ENCODE results near the gene HSDL1. TPM values are rescaled to one million over a fixed set of nuclear protein-coding genes. Genes with fewer than 3 reads are reported as not detected.

HSDL1 gene
- total and polyA plus RNA-seq, 2 of the 8 experiments (the other 6 are each of a cell fraction or from before 2014, with no cell fraction given) = 25.0 to 55.7 TPM

GRCh38 chr16:84186685-84187437 lies 41.9 kb upstream of the HSDL1 start, which contains the start of gene TAF1C (continued):
- TF ChIP-seq MAX (IDR thresholded peaks at IDR 0.05) (peak; percentile 73), SIX5 (IDR thresholded peaks at IDR 0.05; ENCODE audit: low read depth, low read length) (no peak), HDAC2 (IDR thresholded peaks at IDR 0.05; ENCODE audit: borderline replicate concordance in 1 of 2, low read depth in 2 of 2, low read length in 2 of 2) (0 out of 4 replicates have a peak, but pooled peaks have one; percentile 63 to 66), TEAD4 (IDR thresholded peaks at IDR 0.05; ENCODE audit: low read depth, low read length) (no peak), KDM4A (IDR thresholded peaks at IDR 0.05; ENCODE audit: low read depth, low read length, severe bottlenecking) (peak; percentile 90), EGR1 (IDR thresholded peaks at IDR 0.05; ENCODE audit: borderline replicate concordance, low read depth, low read length) (peak; percentile 87; the same call in 1 of the 2 replicates), PHF8 (conservative IDR thresholded peaks at IDR 0.05; ENCODE audit: low read depth, low read length) (peak; percentile 94), BRCA1 (IDR thresholded peaks at IDR 0.05; ENCODE audit: low read depth, low read length) (no peak), SIN3A (conservative IDR thresholded peaks at IDR 0.05 in 1 of 2, IDR thresholded peaks at IDR 0.05 in 1 of 2; ENCODE audit: low read depth in 1 of 2, low read length in 2 of 2) (peak in 1 of 2 experiments; percentile 85; a peak in 2 of 4 replicates), GABPA (IDR thresholded peaks at IDR 0.05; ENCODE audit: borderline replicate concordance, insufficient read depth, low read length) (peak; percentile 98), FOSL1 (IDR thresholded peaks at IDR 0.05; ENCODE audit: insufficient read depth, low read depth, low read length) (no peak), CBX5 (IDR thresholded peaks at IDR 0.05; ENCODE audit: low read depth, low read length) (no peak), POLR2AphosphoS5 (IDR thresholded peaks at IDR 0.05; ENCODE audit: low read depth, low read length) (0 out of 2 replicates have a peak, but pooled peaks have one; percentile 39), SP2 (IDR thresholded peaks at IDR 0.05; ENCODE audit: low read length) (peak; percentile 25; the same call in 1 of the 2 replicates), SP4 (IDR thresholded peaks at IDR 0.05; ENCODE audit: low read length) (no peak), ZNF274 (IDR thresholded peaks at IDR 0.05; ENCODE audit: borderline replicate concordance, extremely low read depth, low read length) (no peak), CBX8 (IDR thresholded peaks at IDR 0.05; ENCODE audit: borderline replicate concordance, low read depth, low read length) (no peak), KDM5A (IDR thresholded peaks at IDR 0.05; ENCODE audit: low read length) (no peak)
- TF ChIP-seq, protein P1, sequence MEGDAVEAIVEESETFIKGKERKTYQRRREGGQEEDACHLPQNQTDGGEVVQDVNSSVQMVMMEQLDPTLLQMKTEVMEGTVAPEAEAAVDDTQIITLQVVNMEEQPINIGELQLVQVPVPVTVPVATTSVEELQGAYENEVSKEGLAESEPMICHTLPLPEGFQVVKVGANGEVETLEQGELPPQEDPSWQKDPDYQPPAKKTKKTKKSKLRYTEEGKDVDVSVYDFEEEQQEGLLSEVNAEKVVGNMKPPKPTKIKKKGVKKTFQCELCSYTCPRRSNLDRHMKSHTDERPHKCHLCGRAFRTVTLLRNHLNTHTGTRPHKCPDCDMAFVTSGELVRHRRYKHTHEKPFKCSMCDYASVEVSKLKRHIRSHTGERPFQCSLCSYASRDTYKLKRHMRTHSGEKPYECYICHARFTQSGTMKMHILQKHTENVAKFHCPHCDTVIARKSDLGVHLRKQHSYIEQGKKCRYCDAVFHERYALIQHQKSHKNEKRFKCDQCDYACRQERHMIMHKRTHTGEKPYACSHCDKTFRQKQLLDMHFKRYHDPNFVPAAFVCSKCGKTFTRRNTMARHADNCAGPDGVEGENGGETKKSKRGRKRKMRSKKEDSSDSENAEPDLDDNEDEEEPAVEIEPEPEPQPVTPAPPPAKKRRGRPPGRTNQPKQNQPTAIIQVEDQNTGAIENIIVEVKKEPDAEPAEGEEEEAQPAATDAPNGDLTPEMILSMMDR (IDR thresholded peaks at IDR 0.05; ENCODE audit: control extremely low read depth in 1 of 3, insufficient read depth in 1 of 3, low read depth in 1 of 3, low read length in 3 of 3) = peak; percentile 84 to 94 (median 89)
- TF ChIP-seq, protein P2, sequence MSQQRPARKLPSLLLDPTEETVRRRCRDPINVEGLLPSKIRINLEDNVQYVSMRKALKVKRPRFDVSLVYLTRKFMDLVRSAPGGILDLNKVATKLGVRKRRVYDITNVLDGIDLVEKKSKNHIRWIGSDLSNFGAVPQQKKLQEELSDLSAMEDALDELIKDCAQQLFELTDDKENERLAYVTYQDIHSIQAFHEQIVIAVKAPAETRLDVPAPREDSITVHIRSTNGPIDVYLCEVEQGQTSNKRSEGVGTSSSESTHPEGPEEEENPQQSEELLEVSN (IDR thresholded peaks at IDR 0.05) = 0 out of 2 replicates have a peak, but pooled peaks have one; percentile 53
